PC-3 (cell line): ENCODE data around the gene CD81.

Experiments
- EZH2 ChIP-seq: fragments of 300-600 bp; sonication (generic); IDR thresholded peaks from one replicate; pipeline ENCODE4 v1.6.1; 2017; ENCODE audit warnings: antibody characterized with exemption, mild to moderate bottlenecking, low read length; ENCODE audit not compliant: unreplicated experiment
- EZH2phosphoT487 ChIP-seq: fragments of 300-600 bp; sonication (generic); IDR thresholded peaks from 2 replicates; pipeline ENCODE4 v1.6.1; 2018; ENCODE audit warnings: mild to moderate bottlenecking, antibody characterized with exemption, low read length, borderline replicate concordance
- TF ChIP-seq, protein P1 (sequence below): fragments of 300-600 bp; sonication (generic); conservative IDR thresholded peaks from 2 replicates; pipeline ENCODE4 v1.5.1; 2017; ENCODE audit warnings: antibody characterized with exemption, low read depth, mild to moderate bottlenecking, low read length

DNA sequence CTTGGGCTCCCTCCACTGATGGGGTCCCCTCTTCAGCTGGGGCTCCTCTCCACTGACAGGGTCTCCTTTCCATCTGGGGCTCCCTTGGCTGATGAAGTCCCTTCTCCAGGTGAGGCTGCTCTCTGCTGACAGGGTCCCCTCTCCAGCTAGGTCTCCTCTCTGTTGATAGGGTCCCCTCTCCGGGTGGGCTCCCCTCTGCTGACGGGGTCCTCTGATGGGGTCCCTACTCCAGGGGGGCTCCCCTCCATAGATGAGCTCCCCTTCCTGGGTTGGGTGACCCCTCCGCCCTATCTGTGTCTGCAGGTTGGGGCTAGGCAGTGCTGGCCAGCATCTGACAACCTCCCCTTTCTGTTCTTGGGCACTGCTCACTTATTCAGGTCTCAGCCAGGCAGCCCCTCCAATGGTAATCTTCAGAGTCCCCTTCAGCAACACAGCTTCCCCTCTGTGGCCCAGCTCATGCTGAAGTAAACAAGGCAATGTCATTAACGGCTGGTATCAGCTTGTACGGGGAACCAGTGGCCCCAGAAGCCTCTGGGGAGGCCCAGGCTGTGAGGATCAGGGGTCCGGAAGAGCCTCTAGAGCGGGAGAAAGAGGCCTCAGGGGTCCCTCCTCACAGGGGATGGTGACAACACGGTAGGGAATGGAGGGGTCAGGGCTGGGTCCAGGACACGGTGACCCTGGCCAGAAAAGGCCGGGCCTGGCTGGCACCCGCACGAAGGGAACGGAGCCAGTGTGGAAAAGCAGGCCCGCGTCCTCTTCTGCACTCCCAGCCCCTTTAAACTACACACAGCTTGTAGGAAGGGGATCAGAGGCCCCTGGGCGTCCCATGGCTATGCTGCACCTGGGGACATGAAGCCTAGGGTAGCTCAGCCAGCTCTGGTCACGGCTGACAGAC lies 9.6 kb upstream of the CD81 start:
- TF ChIP-seq EZH2 (no peak), EZH2phosphoT487 (no peak)
- TF ChIP-seq, protein P1, sequence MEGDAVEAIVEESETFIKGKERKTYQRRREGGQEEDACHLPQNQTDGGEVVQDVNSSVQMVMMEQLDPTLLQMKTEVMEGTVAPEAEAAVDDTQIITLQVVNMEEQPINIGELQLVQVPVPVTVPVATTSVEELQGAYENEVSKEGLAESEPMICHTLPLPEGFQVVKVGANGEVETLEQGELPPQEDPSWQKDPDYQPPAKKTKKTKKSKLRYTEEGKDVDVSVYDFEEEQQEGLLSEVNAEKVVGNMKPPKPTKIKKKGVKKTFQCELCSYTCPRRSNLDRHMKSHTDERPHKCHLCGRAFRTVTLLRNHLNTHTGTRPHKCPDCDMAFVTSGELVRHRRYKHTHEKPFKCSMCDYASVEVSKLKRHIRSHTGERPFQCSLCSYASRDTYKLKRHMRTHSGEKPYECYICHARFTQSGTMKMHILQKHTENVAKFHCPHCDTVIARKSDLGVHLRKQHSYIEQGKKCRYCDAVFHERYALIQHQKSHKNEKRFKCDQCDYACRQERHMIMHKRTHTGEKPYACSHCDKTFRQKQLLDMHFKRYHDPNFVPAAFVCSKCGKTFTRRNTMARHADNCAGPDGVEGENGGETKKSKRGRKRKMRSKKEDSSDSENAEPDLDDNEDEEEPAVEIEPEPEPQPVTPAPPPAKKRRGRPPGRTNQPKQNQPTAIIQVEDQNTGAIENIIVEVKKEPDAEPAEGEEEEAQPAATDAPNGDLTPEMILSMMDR: no peak
